HUES64 (cell line): ENCODE measurements around the gene TMEM259.
"Not testable (repeated sequence)": the region's sequence is repeated elsewhere in the genome, so short reads cannot be mapped to it uniquely, and the experiment has no call there.

Experiments
- H3K27ac ChIP-seq: 2 replicates; pipeline ENCODE4 v1.7.0; 2013; ENCODE audit warnings: low read depth, low read length, inconsistent platforms
- H3K27me3 ChIP-seq: 2 replicates; pipeline ENCODE4 v1.6.1; 2013; ENCODE audit warnings: mild to moderate bottlenecking, low read length; ENCODE audit not compliant: insufficient read depth
- H3K36me3 ChIP-seq: 2 replicates; pipeline ENCODE4 v1.6.1; 2013; ENCODE audit warnings: mild to moderate bottlenecking, low read length; ENCODE audit not compliant: insufficient read depth
- H3K4me1 ChIP-seq: 2 replicates; pipeline ENCODE4 v1.6.1; 2013; ENCODE audit warnings: mild to moderate bottlenecking, low read length, moderate library complexity; ENCODE audit not compliant: insufficient read depth
- H3K4me3 ChIP-seq: 2 replicates; pipeline ENCODE4 v1.5.1; 2013; ENCODE audit warnings: mild to moderate bottlenecking, low read length, moderate library complexity
- H3K9ac ChIP-seq: 2 replicates; pipeline ENCODE4 v1.6.1; 2013; ENCODE audit warnings: mild to moderate bottlenecking, low read depth, low read length
- H3K9me3 ChIP-seq: 2 replicates; pipeline ENCODE4 v1.6.1; 2013; ENCODE audit warnings: low read depth, low read length; ENCODE audit not compliant: insufficient read depth
- WGBS: fragments of 150-250, 120-280 bp; methylation state at CpG from one replicate; pipeline ENCODE4 v1.1.7; 2013; ENCODE audit warnings: missing lambda C conversion rate; 5-methylcytosine and 5-hydroxymethylcytosine counted together

TMEM259 gene

GRCh38 chr19:1035998-1036621 lies 15.2 kb upstream of the TMEM259 start:
- no peak overlapping the region for H3K9ac ChIP-seq
- no peak overlapping the region for H3K27ac ChIP-seq
- H3K9me3 ChIP-seq: no peaks in the 10 kb centered on the region
- H3K27me3 ChIP-seq: no peaks in the 10 kb centered on the region
- no peaks in the 10 kb centered on the region for H3K4me1 ChIP-seq
- WGBS: 89% methylated on average over 29 of the region's 29 CpGs
- no peak overlapping the region for H3K4me3 ChIP-seq
- H3K36me3 ChIP-seq: peaks cover 51% of the 10 kb centered on the region

- H3K4me1 ChIP-seq: no peaks in the 10 kb centered on the region
- H3K9me3 ChIP-seq: no peaks in the 10 kb centered on the region
- no peaks in the 10 kb centered on the region for H3K27me3 ChIP-seq
- peaks cover 55% of the 10 kb centered on the region for H3K36me3 ChIP-seq
- WGBS: 92% methylated on average over 20 of the region's 20 CpGs
- H3K4me3 ChIP-seq: no peak overlapping the region
- no peak overlapping the region for H3K9ac ChIP-seq
- H3K27ac ChIP-seq: no peak overlapping the region
These were observed 11.4 kb upstream of the TMEM259 start for GRCh38 chr19:1032264-1032867.

GRCh38 chr19:1028062-1028926 lies 7.4 kb upstream of the TMEM259 start:
- no peaks in the 10 kb centered on the region for H3K27me3 ChIP-seq
- H3K27ac ChIP-seq: peak overlapping the region; percentile 91
- no peaks in the 10 kb centered on the region for H3K4me1 ChIP-seq
- 2% methylated on average over 54 of the region's 58 CpGs for WGBS
- peak overlapping the region; percentile 97 for H3K9ac ChIP-seq
- H3K36me3 ChIP-seq: peaks cover 33% of the 10 kb centered on the region
- no peaks in the 10 kb centered on the region for H3K9me3 ChIP-seq
- peak overlapping the region; percentile 86 for H3K4me3 ChIP-seq

GRCh38 chr19:1027650-1028061 lies 6.7 kb upstream of the TMEM259 start:
- WGBS: 5% methylated on average over 16 of the region's 16 CpGs
- Histone ChIP-seq H3K36me3 (peaks cover 27% of the 10 kb centered on the region), H3K9ac (peak overlapping the region; percentile 97), H3K27me3 (no peaks in the 10 kb centered on the region), H3K4me1 (no peaks in the 10 kb centered on the region), H3K9me3 (no peaks in the 10 kb centered on the region), H3K27ac (peak overlapping the region; percentile 91), H3K4me3 (peak overlapping the region; percentile 86)

GRCh38 chr19:1026783-1027649 lies 6.1 kb upstream of the TMEM259 start:
- H3K36me3 ChIP-seq: peaks cover 20% of the 10 kb centered on the region
- under 1% methylated on average over 33 of the region's 36 CpGs for WGBS
- no peaks in the 10 kb centered on the region for H3K27me3 ChIP-seq
- no peaks in the 10 kb centered on the region for H3K9me3 ChIP-seq
- no peaks in the 10 kb centered on the region for H3K4me1 ChIP-seq
- H3K9ac ChIP-seq: peak overlapping the region; percentile 97
- H3K27ac ChIP-seq: peak overlapping the region; percentile 91
- H3K4me3 ChIP-seq: peak overlapping the region; percentile 86

- Histone ChIP-seq H3K4me3 (peak within 1 kb of the TSS; percentile 86), H3K4me1 (no peaks in the 10 kb centered on the region), H3K36me3 (peaks cover 15% of the 10 kb centered on the region), H3K9ac (peak within 1 kb of the TSS; percentile 97), H3K27me3 (no peaks in the 10 kb centered on the region), H3K9me3 (no peaks in the 10 kb centered on the region), H3K27ac (peak within 1 kb of the TSS; percentile 91)
- 1% methylated on average over 63 of the region's 63 CpGs for WGBS
These were observed 5.2 kb upstream of the TMEM259 start, which contains the start of gene CNN2 for GRCh38 chr19:1025960-1026782. Gene CNN2 (plus strand): TSS chr19:1026608. CDS start chr19:1026662, 54 bp downstream.

- H3K36me3 ChIP-seq, H3K9ac ChIP-seq, H3K4me3 ChIP-seq, H3K27me3 ChIP-seq, H3K27ac ChIP-seq, H3K4me1 ChIP-seq, H3K9me3 ChIP-seq: not testable (repeated sequence)
- 97% methylated on average over 5 of the region's 6 CpGs for WGBS
These were observed 4.2 kb upstream of the TMEM259 start for GRCh38 chr19:1025080-1025479.

GRCh38 chr19:1023883-1024188 lies 2.9 kb upstream of the TMEM259 start:
- not testable (repeated sequence) for H3K27me3 ChIP-seq, H3K4me3 ChIP-seq, H3K9me3 ChIP-seq, H3K36me3 ChIP-seq, H3K27ac ChIP-seq, H3K4me1 ChIP-seq, H3K9ac ChIP-seq
- 94% methylated on average over 5 of the region's 5 CpGs for WGBS

GRCh38 chr19:1019980-1020867 lies 699 bp downstream of the TMEM259 start:
- Histone ChIP-seq H3K4me1 (peaks cover 14% of the 10 kb centered on the region; the same call in 1 of the 2 replicates), H3K9ac (peak overlapping the region; percentile 80), H3K27ac (peak overlapping the region; percentile 41), H3K4me3 (peak overlapping the region; percentile 85), H3K36me3 (peaks cover 5% of the 10 kb centered on the region; the same call in 1 of the 2 replicates), H3K27me3 (no peaks in the 10 kb centered on the region), H3K9me3 (no peaks in the 10 kb centered on the region)
- WGBS: 5% methylated on average over 60 of the region's 60 CpGs
